COLO668 (cell line): ENCODE results near the gene NCAPH2.
A peak's percentile ranks its signal among the peaks of the same experiment; 100 is the strongest.

Experiments used
- DNase-seq: peaks from one replicate; lab custom pipeline; 2025; ENCODE audit not compliant: unreplicated experiment; lab: John Stamatoyannopoulos, UW

The NCAPH2 gene

DNA sequence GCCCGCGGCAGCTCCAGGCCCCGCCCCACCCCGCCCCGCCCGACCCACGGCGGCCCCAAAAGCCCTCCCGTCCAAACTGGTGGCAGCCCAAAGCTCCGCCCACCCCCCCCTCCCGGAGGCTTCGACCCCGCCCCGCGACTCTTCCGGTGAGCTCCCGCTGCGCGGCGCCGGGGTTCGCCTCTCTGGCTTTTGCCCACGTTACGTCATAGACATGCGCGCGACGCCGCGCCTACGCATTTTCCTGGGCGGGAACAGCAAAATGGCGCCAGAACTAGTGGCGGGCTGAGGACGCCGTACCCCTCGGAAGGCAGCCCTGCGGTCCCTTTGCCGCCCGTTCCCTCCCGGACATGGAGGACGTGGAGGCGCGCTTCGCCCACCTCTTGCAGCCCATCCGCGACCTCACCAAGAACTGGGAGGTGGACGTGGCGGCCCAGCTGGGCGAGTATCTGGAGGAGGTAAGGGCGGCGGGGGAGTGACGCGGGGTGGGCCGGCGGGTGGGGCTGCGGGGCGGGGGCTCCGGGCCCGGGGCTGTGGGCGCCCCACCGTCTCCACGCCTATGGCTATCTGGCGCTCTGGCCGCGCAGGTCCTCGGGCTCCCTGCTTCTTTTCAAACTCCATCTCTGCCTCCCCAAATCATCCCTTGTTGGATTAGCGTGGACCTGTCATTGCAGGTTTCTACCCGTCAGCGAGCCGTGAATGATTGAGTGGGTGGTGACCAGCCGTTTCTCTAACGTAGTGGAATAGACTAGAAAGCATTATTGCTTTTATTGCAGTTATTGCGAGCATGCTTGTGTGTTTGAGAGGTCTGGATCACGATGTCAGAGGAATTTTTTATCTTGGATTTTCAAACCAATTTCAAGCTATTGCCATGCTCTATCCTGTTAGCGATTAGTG, at the start of gene NCAPH2:
Gene NCAPH2 (plus strand): TSS at position 234 of the 894 bp plus-strand sequence. CDS start 114 bp downstream, at position 348.
- DNase-seq: peak; percentile 99

DNA sequence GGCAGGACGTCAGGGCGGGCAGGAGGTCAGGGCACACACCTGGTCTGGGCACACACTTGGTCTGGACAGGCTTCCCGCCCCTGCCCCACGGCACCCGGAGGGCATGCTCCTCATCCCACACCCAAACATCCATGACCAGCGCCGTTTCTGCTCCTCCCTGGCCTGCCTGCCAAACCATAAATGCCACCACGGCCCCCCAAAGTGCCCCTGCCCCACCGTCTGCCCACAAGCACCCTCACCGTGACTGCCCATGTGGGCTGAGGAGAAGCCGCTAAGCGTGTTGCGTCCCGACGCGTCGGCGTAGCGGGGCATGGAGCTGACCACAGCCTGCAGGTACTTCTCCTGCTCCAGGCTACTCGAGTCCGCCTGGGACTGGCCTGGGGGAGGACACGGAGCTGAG, 49.0 kb upstream of the NCAPH2 start:
- no peak for DNase-seq

DNA sequence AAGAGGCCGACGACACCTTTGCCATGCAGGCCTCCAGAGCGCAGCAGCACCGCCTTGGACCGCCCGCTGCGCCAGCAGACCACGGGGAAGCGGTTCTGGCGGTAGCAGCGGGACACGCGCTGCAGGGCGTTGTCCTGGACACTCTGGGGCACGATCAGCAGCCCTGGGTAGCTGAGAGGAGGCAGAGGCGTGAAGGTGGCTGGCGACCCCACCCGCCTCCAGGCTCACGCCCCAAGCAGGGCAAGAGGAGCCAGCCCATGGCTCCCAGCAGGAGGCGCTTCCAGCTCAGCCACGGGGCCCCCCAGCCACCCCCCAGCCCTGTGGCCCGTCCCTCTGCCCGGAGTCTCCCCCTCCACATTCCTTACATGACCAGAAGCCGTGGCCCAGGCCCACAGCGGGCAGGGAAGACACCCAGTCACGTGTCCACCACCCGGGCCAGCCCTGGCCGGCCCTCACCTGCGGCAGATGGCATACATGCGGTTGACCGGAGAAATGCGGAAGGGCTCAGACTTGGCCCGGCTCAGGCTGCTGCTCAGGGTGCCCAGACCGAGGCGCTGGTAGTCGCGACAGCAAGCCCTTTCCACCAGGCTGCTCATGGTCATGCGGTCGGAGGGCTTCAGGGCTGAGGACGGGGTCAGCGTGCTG, 48.4 kb upstream of the NCAPH2 start:
- DNase-seq: no peak

DNA sequence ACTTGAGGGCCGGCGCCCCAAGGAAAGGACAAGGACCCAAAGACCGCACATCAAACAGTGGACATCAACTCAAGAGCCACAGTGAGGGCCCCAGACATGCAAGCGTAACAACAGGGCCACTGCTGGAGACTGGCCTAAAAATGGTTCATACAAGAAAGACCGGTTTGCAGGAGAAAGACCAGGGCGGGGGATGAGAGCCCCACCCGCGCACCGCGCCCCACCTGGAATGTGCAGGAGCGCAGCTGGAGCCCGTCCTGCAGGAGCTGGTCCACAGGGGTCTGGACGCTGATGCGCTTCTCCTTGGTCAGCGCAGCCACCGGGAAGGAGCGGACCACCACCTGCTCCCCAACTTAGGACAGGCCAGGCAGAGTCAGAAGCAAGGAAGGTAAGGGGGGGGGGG, 47.1 kb upstream of the NCAPH2 start:
- DNase-seq: no peak

DNA sequence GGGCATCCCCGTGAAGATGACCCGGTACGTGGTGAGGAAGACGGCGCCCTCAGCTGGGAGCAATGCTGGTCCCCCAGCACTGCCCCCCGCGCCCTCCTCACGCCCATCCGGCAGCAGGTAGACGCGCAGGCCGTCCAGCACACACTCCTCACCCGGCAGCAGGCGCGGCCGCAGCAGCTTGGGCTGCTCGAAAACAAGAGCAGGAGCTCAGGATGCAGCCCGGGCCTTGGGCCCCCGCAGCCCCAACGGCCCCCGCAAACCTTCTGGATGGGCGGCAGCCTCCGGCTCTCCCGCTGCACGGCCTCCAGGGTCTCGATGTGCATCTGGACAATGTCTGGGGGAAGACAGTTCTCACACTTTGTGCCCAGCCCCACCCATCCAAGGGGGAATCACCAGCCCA, 46.5 kb upstream of the NCAPH2 start:
- no peak for DNase-seq

DNA sequence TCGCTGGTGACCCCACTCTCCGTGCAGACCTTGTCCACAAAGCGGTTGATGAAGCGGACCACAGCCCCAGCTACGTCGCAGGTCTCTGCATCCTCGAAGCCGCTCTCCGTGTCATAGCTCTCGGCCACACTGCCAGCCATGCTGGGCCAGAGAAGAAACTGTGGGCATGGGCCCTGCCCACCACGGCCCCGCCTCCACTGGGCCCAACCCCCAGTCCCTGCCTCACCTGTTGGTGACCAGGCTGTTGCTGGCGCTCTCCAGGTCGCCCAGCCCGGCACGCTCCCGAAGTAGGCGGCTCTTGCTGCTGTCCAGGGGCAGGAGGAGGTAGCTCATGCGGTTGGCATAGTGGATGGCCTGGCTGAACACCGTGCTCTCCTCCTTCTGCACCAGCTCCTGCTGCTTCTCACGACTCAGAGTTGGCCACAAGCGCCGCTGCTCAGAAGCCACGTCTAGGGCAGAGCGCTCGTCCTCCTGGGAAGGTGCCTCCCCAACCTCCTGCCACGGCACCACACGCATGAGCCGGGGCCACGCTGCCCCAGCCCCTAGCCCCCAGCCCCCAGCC, 46.0 kb upstream of the NCAPH2 start:
- no peak for DNase-seq

DNA sequence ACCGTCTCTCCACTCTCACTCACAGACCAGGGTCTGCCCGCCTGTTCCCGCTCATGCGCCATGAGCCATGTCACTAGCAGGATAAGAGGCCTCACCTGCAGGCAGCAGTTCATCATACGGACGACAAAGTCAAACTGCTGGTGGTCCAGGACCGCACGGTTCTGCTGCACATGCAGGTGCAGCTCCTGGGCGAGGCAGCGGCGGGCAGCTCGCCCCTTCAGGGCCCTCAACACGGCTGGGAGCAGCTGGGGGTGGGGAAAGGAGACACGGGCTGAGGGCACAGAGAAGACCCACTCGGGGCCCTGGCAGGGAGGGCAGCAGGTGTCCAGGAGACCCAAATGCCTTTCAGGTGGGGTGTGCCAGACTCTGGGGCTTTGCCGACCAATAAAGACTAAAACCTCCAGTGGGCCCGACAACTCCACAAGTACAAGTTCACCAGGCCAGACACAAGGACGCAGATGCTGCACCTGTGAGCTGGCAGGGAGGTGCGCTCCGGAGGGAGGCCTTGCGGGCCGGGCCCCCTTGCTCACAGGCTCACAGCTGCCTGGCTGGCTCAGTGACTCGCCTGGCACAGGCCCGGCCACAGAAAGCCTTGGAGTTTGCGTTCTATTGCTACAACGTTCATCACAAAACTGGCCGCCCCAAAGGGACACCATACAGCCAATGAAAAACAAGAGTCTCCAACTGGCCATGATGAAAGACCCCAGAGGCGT, 44.7 kb upstream of the NCAPH2 start:
- no peak for DNase-seq

DNA sequence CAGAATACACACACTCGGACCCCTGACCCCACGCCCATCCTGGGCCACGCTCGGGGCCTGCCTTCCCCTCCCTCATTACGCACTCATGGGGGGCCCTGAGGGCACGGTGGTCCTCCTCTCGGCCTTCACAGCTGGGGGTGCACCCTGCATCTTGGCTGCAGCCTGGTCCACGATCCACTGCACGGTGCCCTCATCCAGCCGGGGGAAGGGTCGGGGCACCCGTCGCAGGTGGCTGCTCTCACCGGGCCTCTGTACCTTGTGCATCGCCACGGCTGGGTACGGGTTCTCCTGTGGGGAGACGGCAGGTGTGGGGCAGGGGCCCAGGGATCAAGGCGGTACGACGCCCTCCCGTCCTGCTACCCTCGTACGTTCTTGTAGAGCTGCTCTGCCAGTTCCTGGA, 43.6 kb upstream of the NCAPH2 start:
- no peak for DNase-seq

DNA sequence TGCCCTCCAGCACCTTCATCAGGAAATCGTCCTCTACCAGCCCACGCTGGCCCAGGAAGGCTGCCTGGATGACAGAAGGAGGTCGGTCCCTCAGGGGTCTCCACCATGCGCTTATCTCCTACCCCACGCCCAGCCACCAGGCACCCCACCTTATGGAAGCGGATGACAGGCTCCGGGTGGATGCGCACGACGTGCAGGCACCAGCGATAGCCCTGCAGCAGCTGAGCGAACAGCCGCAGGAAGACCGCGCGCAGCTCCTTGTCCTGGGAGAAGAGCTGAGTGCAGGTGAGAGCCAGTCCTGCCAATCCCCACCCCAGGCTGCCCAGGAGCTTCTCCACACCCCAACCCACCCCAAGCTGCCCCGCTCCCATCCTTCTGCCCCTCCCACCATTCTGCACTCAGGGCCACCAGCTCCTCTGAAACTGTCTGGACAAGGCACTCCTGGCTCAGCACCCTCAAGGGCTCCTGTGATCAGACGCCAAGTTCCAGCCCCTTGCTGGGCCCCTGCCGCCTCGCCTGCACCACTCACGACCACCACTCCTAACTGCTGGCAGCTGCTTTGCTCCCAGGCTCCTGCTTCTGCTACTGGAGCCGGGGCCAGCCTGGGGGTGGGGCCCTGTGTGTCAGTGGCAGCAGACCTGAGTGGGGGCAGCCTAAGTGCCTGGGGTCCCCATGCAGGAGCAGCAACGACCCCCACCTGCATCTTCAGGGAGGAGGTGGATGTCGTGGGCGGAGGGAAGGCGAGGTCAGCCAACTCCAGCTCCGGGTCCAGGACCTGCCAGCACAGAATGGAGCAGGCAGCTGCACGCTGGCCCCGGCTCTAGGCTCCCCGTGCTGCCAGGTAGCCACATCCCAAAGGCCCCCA, 42.7 kb upstream of the NCAPH2 start:
- no peak for DNase-seq

DNA sequence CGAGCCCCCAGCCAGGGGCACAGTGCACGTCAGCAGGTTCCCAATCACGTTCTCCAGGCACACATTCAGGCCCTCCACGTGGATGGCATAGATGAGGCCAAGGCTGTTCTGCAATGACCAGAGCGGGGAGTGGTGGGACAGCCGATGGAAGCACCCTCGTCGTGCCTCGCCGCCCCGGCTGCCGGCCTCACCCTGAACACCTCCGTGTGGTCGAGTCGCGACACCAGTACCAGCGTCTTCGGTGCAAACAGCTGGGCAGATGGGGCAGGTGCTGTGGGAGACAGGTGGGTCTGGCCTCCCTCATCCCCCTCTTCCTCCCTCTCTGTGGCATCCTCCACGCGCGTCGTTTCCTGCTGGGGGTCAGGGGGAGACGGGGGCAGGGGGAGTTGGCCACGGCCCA, 40.7 kb upstream of the NCAPH2 start:
- DNase-seq: no peak

DNA sequence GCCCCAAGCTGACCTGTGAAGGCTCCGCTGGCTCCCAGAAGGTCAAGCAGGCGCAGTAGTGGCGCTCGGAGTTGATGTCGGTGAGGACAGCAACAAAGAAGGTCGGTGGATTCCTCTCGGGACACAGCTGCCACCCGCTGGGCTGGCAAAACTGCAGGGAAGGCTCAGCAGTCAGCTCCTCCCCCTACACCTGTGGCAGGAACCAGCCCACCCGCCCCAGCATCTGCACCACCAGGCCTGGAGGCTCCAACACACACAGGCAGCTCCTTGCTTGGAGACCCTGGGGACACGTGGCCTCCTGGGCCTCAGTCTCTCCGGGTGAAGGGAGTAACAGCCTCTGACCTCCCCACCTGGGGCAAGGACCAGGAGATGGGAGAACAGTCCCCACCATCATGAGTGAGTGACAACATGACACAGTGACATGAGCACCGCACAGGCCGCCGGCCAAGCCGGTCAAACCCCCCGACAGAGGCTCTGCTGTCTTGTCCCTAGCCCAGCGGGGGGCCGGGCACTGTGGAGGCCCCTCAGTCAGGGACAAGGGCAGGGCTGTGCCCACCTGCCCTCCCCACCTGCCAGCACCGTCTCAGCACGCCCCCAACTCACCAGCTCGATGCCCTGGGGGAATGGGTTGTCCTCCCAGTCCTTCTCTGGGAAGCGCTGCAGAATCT, 40.1 kb upstream of the NCAPH2 start:
- peak; percentile 54 for DNase-seq

DNA sequence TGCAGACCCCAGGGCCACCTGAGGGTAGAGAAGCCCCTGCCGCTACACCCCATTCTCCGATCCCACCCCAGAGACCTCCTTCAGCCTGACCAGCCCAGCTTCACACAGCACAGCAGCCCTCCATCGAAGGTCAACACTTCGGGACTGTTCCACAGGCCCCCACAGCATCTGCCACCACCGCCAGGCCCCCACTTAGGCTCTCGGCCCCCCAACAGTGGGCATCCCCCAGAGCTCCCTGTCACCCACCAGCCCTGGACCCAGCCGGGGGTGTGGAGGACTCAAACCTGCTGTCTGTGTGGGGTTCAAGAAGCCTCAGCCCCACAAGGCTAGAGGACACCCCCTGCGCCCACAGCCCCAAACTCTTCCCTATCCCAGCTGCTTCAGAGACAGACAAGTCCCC, 39.4 kb upstream of the NCAPH2 start:
- DNase-seq: no peak

DNA sequence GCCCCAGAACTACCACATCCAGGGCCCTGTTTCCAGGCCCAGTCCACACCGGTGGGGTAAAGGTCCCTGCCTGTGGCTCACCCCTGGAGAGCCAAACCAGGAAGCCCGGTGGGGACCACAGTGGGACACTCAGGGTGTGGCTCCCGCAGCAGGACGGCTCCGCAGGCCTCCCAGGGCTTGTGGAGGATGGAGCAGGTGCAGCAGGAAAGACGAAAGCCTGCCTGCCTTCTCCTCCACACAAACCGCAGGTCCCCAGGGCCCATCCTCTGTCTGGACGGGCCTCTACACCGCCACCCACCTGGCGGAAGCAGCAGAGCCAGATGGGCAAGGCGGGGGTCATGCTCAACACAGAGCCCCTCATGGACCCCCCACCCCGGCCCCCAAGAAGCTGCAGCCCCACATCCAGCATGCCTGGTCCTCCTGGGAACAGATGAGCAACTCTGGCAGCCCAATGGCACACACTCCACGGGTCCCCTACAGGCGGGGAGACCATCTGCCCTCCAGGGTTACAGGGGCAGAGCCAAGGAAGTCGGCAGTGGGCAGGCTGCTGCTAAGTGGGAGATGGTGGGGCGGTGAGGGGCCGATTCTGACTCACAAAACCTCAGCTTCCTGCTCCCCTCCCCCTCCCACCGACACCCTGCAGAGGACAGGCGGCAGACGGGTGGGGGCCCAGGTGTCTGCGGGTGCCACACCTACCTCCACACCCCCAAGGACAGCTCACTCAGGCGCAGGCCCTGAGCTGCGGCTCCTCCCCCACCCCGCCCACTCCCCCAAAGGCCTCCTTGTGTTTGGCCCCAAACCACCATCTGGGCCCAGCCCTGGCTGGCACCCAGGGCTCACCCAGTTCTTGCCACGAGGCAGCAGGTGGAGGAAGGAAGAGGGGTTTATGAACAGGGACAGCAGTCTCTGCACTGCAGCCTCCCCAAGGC, 38.4 kb upstream of the NCAPH2 start:
- DNase-seq: peak; percentile 93

DNA sequence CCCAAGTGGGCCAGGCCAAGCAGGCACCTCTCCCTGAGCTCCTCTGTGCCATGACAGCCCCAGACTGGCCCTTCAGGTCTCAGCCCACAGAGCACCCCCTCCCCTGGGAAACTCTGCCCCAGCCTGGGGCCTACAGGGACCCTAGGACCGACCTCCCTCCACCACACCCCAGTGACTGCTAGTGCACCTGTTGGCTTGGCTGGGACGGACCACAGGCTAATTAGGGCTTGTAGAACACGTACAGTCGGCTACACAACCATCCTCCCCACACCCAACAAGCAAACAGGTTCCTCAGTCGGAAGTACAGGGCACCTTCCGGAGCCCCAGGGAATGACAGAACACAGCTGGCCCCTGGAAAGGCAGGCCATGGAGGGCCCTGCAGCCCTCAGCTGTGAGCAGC, 37.5 kb upstream of the NCAPH2 start:
- peak; percentile 71 for DNase-seq

DNA sequence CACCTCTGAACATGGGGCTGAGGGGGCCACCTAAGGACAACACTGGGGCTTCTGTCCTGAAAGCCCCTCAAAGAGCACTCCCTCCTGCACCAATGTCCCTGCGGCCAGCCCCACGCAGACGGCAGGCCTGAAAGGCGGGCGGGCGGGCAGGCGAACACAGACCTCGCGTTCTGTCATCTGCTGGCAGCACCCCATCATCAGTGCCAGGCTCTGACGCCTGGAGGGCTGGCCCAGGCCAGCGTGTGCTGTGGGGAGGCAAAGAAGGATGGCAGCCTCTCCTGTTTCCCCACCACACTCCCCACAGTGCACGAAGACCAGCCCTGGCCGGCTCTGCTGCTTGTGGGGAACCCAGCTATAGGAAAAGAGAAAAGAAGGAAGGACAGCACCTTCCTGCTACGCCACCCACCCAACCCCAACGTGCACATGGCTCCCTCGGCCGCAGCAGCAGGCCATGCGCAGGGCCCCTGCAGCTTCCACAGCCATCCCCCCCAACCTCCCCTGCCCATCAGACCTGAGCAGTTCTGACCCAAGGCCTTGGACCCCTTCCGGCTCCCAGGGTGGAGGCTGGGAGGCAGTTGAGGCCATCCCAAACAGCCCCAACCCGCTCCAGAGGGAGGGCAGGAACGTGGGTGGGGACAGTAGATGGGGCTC, 36.7 kb upstream of the NCAPH2 start:
- DNase-seq: no peak

DNA sequence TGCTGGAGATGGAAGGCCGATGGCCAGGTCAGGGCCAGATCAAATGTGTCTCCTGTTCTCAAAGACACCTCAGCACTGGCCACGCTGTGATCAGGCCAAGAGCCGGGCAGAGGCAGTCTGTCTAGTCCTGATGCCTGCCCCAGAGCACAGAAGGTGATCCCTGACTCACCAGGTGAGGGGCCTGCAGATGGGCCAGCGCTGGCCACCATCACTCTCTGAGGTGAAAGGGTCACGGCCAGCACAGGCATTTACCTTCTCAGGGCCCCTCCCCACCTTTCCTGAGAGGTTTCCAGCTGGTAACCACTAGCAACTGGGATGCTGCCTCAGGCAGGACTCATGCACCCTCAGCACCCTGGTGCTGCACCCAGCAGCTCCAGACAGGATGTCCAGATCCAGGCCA, 36.1 kb upstream of the NCAPH2 start:
- no peak for DNase-seq

DNA sequence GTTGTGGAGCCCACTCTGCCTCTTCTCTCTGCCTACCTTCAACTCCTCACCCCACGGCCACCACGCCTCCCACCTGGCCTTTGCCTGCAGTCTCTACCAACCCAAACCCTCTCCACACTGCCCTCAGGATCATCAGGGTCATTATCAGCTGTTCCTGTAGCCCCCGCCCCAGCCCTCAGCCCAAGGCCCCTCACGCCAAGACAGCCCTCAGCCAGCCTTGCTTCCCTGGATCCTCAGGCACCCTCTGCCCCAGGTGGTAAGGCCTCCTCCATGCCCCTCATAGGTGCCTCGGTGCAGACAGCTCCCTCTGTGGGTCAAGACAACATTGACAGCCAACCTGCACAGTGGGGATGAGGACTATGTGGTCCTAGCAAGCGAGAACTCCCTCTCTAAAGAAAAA, 34.9 kb upstream of the NCAPH2 start:
- DNase-seq: peak; percentile 30

DNA sequence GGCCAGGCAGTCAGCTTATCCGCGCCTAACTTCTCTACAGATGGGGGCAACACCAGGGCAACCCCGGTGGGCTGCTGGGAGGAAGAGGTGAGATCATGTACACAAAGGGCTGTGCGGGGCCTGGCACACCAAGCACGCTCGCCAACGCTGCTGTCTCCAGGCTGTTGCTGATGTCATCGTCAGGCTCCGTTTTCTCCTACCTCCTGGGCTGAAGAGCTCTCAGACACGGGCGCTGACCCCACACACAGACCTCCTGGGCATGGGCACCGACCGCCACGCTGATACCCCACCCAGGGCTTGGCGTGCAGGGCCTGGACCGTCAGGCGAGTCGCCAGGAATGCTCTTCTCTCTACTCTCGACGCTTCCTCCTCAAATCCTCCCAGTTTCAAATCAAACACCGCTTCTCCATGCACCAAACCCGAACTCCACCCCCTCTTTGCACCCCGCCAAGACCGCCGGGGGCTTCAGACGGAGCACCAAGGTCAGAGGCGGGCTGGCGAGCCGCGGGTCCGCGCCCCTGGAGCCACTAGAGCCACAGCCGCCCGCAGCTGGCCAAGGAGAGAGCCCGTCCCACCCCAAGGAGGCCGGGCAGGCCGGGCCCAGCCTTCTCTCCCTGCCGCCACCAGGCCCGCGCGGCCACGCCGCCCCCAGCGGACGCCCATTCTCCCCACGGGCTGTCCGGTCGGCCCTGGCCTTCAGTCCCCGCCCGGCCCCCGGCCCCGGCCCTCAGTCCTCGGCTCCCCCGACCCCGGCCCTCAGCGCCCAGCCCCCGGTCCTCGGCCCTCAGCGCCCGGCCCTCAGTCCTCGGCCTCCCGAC, 34.0 kb upstream of the NCAPH2 start:
- DNase-seq: peak; percentile 46
